Heart left ventricle (tissue), 13 donors: Measurements from ENCODE around the gene FAXDC2.

ENCODE experiments used
- POLR2A ChIP-seq, 2 donors: fragments of 450-650 bp; IDR thresholded peaks; one replicate each; pipeline ENCODE4 v1.6.1; 2017; ENCODE audit warnings: antibody characterized with exemption in 2 of 2, mild to moderate bottlenecking in 2 of 2, moderate library complexity in 2 of 2
- TF ChIP-seq, protein P1 (sequence below), 12 donors: fragments of 200-600 bp; sonication (generic) in 4 of 12; IDR thresholded peaks; one replicate each; pipeline versions ENCODE4 v1.5.0 to v1.8.0; 2018 to 2022; ENCODE audit warnings: antibody characterized with exemption in 12 of 12, mild to moderate bottlenecking in 5 of 12
- donor health status: ischemic (EF 13 %, LVEDD 7.1; RV severe dilation, severe dysfunction).
- donor health status: DM: no; HTN: yes; CAD: no.
- donor health status: DM: no; HTN: no; CAD: no.
- donor health status: ischemic (EF 25% LVEDD 6.9; RV normal size, moderate dysfunction).
- donor health status: ischemic (EF 25% LVEDD 5.7; RV mildly dilated, moderate dysfunction).
- donor health status: ischemic (EF 35%, LVEDD 5.7; RV mildly dilated, moderate dysfunction).
- donor health status: nonischemic (EF 11% LVEDD 7.7; RV severe dilation, severe dysfunction).
- donor health status: DM: yes; HTN: yes; CAD: no.
- donor health status: PGD.
- donor health status: ischemic (EF 29% LVEDD 5.4; RV normal size, mild dysfunction).
- donor health status: nonischemic (EF 23%, LVEDD 6.1; RV moderate dilation, normal function).

DNA sequence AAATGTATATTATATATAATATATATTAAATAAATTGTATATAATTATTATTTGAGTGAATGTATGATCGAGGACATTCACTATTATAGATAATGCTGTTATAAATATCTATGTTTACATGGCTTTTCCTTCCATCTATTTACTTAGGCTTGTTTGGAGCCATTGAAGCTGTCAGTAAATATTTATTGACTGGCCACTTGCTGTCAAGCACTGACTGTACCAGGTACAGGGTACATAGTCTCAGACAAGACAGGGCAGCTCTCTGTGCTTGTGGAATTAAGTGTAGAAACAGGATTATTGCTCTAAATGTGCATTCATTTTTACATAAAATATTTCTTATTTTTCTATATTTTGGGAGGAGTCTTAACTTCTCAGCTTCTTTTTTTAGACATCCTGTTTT, 16.4 kb downstream of the FAXDC2 start:
- TF ChIP-seq POLR2A (IDR thresholded peaks at IDR 0.05), result no peak
- TF ChIP-seq, protein P1, sequence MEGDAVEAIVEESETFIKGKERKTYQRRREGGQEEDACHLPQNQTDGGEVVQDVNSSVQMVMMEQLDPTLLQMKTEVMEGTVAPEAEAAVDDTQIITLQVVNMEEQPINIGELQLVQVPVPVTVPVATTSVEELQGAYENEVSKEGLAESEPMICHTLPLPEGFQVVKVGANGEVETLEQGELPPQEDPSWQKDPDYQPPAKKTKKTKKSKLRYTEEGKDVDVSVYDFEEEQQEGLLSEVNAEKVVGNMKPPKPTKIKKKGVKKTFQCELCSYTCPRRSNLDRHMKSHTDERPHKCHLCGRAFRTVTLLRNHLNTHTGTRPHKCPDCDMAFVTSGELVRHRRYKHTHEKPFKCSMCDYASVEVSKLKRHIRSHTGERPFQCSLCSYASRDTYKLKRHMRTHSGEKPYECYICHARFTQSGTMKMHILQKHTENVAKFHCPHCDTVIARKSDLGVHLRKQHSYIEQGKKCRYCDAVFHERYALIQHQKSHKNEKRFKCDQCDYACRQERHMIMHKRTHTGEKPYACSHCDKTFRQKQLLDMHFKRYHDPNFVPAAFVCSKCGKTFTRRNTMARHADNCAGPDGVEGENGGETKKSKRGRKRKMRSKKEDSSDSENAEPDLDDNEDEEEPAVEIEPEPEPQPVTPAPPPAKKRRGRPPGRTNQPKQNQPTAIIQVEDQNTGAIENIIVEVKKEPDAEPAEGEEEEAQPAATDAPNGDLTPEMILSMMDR (IDR thresholded peaks at IDR 0.05), result no peak
